Activated T-cell treated with anti-CD3 and anti-CD28 coated beads, Interleukin-2, amount 50 U/mL, for 1 hour (primary cell): ENCODE measurements around the gene RTN1.

ENCODE experiments used
- DNase-seq: peaks from one replicate; pipeline ENCODE4 v3.0.0-alpha.2; 2020

RTN1 gene

DNA sequence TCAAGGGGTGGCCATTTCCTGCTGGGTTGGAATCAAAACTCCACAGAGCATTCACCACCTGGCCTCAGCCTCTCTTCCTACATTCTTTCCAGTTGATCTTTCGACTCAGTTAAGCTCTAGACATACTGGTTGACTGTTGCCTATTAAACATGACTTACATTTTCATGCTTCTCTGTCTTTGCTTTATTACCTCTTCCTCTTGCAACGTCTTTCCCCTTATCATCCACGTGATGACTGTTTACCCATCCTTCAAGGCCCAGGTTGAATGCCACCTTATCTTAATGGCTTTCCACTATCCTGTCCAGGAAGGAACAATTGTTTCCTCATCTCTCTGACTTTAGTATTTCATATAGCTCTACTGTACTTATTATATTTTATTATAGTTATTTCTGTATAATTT is 269.5 kb downstream of the RTN1 start:
- DNase-seq = no peak

DNA sequence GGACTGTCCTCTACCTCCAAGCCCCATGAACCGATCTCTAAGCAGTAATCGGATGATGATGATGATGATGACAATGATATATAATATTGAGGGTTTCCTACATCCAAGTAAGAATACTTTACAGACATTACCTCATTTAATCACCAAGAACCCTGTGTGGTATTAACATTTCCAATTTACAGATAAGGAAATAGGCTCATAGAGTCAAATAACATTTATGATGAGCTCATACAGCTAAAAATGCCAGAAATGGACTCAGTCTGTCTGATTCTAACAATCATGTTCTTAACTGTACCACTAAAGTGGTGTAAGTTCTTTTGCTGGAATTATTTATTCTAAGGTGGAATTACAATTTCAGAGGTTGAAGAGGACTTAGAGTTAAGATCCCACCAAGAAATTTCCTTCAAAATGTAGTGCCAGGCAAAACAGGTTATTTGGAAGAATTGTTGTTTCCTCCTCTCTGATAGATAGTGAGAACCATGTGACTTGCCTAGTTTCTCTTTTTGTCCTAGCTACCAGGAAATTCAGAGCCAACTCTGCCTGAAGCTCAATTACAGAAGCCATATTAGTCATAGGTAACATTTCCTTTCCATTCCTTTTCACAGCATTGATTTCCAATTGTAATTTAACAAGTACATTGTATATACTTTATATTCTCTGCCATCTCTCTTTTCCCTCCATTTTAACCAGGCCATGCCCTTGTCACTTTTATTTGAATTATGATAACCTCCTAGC is 270.2 kb downstream of the RTN1 start:
- no peak for DNase-seq

DNA sequence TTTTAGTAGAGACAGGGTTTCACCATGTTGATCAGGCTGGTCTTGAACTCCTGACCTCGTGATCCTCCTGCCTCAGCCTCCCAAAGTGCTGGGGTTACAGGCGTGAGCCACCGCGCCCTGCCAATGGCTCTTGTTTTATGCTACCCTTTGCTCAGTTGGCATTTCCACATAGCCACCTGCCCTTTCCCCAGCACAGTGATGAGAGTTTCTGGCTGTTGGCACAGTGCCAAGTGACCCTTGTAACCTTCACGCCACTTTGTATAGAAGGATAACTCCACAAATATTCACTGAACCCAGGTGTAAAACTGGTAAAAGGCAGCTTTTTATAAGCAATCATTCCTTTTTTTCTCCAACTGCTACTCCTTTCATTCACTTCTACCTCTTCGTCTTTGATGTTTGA is 275.5 kb downstream of the RTN1 start:
- no peak for DNase-seq

DNA sequence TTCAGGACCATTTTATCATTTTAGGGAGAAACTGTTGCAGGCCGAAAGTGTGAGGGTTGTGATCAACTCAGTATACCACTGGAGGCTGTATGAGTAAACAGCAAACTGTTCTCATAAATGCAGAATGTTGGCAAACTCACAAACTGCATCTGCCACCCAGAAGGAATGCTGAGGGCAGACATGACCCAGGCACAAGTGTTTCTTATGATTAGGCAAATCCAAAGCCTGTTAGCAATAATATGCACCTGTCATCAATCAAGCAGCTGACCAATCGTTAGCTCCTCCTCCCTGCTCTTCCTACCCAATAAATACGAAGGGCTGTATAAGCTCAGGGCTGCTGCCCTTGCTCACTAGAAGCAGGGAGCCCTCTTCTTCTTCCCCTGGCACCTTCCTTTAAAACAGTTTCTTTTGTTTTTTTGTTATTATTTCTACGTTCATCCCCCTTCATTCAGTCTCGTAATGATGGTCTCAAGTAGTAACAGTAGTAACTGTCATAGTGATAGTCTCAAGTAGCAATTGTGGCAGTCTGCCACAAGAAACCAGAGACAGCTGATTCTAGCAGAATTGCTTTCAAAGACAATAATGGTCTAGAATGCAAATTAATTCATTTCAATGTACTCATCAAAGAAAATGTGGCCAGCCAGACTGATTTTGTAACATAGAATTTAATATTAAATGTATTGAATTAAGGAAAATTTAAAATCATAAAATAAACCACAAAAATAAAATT is 278.8 kb downstream of the RTN1 start:
- no peak for DNase-seq

DNA sequence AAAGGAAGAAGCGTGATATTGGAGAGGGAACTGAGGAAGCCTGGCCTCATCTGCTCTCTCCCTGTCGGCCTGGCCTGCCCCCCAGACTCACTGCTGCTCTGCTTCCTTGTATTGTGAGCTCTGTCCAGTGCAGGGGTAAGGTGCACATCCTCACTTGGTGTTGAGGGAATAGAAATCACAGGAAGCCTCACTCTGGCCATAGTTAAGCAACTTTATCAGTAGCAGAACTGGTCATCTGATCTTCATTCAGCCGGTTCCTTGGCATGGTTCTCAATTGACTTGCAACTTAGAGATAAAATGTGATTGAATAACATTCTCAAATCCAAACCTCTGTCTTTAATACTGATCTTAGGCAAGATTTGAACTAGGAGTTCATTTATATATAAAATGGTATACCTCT is 282.5 kb downstream of the RTN1 start:
- no peak for DNase-seq

DNA sequence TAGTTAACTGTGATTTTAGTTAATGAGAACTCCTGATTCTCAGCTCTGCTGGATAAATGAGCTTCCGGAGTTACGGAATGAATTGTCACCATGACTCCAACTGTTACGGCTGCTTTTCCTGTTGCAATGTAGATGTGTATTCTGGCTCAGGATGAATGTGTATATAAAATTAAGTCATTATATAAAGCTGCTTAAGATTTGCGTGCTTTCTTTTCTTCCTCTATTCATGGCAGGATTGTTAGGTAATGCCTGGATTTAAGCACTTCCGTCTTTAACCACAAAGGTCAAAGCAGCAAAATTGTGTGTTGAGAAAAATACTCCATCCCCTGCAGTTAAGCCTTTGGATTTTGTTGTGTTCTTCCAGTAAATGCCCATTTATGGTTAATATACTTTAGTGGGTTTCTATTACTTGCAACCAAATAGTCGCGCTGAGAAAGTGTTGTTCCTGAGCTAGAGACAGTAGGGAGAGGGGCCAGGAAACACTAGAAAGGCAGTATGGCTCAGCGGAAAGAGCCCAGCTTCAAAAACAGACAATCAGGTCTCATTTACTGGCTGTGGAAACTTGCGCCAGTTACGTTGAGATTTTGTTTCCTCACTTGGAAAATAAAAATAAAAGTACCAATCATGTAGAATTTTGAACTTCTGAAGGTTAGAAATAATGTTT is 284.6 kb downstream of the RTN1 start:
- DNase-seq = no peak

DNA sequence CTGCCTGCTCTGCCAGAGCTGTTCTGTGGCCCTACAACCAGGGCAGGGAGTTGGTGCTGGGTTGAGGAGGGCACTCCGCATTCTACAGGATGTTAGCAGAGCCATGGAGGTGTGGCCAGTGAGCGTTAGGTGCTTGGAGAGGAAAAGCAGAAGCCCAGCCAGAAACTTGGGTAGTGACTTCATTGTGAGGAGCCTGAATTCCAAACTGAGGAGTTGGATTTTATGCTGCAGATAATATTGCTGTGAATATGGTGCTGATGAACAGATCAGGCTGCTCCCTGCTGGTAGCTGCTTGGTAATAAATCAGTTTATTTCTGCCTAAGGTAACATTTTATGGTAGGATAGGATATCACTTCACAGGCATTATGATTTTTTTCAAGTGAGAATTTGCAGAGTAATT is 286.8 kb downstream of the RTN1 start:
- DNase-seq = no peak

DNA sequence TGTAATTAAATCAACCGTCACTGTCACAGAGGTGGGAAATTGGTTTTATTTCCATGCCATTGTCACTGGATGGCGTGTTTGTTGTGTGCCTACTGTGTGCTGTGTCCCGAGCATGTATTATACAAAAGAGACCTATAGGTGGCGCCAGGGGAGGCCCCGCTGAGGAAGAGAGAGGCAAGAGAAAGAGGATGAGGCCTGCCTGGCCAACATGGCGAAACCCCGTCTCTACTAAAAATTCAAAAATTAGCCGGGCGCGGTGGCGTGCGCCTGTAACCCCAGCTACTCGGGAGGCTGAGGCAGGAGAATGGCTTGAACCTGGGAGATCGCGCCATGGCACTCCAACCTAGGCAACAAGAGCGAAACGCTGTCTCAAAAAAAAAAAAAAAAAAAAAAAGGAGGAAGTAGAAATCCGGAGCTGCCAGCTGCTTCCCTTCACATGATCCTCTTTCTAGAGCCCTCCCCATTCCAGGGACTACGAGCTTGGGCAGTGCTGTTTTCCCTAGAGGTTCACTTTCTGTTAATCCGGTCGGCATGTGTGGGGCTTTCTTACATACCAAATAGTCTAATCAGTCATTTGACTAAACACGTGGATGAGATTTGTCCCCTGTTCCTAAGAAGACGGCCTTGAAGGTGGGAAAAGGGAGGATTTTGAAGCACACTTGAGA is 287.6 kb downstream of the RTN1 start:
- no peak for DNase-seq

DNA sequence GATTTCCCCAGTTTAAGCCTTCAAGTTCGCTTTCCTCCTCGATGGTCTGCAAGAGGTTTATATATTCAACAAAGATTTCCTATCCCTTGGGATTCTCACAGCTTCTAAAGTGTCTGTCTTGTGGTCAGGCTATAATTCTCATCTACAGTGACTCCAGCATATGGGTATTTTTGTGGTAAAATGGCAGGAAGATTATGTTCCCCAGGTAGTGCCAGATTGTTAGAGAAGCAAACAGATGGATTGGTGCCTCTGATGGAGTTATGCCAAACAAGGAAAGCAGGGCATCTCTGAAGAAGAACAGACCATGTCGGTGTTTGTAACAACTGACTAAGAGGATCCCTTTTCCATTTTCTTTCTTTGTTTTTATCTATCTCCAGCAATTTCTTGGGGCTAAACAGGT is 288.4 kb downstream of the RTN1 start:
- DNase-seq = no peak

DNA sequence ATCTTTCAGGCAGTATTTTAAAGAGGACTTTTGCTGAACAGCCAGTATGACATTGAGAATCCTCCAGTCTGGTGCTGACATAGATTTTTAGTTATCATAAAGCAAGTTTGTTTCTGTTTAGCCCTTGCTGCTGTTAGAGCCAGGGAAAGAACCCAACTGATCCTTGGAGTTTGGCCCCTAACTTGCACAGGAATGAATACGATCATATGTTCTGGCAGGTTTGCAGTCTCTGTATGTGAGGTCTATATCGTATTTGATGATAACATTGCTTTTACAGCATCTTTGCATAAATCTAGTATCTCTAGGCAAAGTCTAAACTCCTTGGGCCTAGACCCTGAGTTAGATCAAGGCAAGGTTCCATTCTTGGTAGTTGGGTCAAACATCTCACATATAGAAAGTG is 289.7 kb downstream of the RTN1 start:
- DNase-seq = no peak

DNA sequence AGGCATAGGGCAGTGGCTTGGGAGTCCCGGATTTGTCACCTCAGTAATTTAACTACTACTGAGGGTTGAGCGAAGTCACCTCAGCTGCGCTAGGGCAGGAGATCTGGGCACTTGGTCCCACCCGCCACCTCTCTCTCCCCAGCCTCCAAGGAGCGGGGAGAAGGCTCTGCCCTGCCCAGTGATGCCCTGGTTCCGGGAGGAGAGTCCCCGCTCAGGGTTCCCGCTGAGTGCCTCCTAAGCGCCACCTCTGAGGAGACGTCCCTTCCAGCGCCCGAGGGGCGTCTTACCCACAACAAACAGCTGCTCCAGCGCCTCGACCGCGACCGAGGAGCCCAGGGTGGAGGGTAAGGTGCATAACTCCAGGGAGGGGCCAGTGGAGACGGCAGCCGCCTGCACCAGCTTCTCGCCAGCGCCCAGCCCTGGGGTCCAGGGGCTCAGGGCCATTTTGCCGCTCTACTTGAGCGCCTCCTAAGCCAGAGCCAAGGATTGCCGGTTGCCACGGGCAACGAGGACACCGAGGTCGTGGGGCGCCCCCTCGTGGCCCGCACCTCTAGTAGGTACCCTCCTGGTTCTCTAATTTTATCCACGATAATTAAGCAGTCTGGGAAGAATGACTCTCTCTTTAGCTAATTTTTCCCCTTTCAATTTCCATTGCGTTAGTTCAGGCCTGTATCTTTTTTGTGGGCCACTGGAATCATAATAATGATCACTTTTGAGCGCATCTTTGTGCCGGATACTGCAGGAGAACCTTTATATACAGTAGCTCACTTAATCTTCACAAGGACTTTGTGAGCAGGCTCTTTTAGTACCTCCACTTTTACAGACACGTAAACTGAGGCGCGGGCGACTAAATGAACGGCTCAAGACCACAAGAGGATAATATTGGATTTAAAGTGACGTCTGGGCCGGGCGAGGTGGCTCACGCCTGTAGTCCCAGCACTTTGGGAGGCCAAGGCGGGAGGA is 294.0 kb downstream of the RTN1 start, which contains the start of gene CCDC175:
CCDC175 (minus strand) TSS at position 481 of the 963 bp plus-strand sequence; CDS start at position 444, 37 bp downstream.
- peak; percentile 81 for DNase-seq

DNA sequence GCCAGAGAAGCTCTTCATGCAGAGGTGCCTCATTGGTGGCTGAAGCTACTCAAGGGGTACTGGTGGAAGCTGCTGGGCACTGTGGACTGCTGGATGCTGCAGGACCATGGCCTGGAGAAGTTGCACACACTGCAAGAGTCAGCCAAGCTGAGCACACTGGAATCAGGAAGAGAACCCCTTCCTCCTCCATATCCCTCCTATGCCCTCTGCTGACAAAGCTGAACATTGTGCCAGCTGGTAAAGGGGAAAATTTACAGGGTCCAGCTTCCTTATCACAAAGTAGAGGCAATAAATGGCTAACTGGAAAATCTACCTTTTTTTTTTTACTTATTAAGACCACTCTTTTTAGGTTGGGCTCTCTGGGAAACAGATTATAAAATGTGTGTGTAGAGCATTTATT is 300.5 kb downstream of the RTN1 start:
- no peak for DNase-seq

DNA sequence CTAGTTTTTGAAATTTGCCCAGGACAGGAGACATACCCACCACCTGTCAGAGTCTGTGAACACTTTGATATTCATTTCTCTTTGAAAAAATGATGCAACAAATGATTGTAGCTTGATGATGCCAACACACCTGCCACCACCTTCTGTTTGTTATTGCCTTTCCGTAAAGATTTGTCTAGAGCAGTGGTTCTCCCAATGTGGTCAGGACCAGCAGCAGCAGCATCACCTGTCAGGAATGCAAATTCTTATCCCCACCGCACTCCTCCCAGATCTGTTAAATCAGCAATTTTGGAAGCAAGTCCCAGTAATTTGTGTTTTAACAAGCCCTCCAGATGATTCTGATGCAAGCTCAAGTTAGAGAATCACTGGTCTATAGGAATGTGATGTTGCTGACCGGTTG is 303.9 kb downstream of the RTN1 start:
- DNase-seq = no peak

DNA sequence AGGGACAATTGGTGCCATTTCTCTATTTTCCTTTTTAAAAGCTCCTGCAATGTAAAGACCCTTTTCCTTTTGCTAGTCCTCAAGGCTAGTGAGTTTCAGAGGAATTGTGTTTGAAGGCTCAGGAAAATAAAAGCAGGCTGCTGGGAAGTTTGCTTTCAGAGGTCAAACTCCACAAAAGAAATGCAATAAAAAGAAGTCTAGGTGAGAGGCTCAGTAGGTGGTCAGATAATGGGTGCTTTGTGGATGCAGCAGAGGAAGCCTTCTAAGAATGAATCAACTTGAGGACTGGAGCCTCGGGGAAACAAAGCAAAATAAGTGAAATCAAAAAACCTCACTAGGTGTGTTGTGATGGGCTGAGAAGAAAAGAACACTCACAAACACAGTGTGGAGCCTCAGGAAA is 304.3 kb downstream of the RTN1 start:
- no peak for DNase-seq

DNA sequence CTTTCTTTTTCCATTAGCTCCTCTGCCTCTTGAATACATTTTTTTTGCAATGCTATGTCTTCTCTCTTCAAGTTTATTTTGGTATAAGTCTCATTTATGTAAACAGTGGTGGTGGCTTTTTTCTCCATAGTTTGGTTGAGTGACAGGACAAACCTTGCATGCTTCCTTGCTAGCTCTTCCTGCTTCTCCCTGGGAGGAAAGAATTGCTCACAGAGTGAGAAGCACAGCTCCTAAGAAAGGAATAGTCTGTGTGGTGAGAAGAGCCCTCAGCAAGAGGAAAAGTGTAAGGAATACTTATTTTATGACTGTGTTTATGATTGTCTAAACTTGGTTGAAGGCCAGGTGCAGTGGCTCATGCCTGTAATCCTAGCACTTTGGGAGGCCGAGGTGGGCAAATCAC is 305.5 kb downstream of the RTN1 start:
- no peak for DNase-seq

DNA sequence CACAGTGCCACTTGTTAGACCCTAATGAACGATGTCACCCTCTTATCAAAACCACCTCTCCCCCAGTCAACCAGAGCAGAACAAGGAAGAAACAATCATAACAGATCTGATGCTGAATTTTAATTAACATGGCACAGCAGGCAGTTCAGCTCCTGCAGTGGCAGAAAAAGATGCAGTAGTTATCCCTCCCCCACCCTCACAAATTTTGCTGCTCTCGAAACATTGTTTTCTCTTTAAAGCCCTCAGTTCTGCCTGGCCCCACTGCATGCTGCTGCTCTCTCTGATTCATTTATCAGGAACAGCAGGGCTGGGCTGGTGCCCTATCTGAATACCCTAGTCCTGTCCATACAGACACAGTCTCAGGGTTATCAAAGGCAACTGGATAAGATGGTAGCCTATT is 306.2 kb downstream of the RTN1 start:
- DNase-seq = no peak

DNA sequence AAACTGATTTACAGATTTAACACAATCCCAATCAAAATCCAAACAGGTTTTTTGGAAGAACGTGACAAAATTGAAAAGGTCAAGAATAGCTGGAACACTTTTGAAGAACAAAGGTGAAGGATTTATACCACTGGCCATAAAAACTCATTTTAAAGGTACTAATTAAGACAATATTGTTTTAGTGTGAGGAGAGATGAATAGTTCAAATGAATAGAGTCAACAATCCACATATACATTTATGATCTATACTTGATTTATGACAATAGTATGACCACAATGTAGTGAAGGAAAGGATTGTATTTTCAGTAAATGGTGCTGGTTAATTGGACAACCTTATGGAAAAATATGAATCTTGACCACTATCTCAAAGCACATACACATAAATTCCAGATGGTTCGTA is 323.3 kb downstream of the RTN1 start:
- DNase-seq = no peak
